HG03060 (cell line): ENCODE measurements around the gene GATB.

Source experiments
- ATAC-seq: cut with Tn5 transposase; IDR thresholded peaks from one replicate; pipeline ENCODE4 v1.9.1; 2021; ENCODE audit warnings: low read depth, moderate number of reproducible peaks; ENCODE audit not compliant: unreplicated experiment

GATB gene

DNA sequence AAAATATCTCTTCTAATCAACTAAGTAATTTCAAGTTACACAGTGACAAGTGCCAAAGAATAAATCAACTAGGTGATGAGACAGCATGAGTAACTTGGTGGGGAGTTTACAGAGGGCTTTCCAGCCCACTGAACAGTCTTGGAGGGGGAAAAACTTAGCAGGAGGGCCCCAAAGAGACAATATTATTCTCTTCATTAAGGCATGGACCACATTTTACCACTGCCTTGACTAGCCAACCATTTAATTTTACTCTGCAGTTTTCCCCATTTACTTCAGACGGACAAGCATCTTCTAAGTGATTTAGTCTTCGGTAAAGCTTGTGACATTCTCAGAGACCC is 25.3 kb upstream of the GATB start:
- no peak for ATAC-seq

DNA sequence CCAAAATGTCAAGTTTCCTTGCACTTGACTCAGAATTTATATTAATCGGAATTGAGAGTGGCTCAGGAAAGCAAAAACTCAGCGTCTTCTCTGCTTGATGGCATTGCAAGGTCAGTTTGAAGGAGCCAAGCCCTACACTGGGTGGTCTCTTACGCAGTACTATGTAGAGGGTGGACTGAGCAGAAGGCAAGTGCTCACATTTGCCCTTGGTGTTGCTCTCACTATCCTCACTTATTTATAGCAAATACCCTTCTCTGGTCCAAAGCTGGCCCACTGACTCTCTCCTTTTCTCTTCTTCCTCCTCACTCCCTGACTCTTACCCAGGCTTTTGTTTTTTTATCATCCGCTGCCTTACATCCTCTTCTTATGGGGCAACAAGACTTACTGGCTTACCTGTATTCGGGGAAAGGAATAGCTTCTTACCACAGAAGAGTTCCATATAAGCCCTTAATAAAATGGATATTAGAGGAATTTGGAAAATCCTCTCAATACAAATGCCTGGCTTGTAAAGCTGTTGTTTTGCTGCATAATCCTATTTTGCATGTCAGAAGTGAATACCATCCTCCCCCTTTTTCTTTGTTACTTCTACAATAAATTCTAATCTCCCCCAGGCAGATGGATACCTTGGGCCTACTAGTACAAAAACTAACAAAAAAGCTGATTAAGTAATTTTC is 24.8 kb upstream of the GATB start:
- ATAC-seq, result no peak

DNA sequence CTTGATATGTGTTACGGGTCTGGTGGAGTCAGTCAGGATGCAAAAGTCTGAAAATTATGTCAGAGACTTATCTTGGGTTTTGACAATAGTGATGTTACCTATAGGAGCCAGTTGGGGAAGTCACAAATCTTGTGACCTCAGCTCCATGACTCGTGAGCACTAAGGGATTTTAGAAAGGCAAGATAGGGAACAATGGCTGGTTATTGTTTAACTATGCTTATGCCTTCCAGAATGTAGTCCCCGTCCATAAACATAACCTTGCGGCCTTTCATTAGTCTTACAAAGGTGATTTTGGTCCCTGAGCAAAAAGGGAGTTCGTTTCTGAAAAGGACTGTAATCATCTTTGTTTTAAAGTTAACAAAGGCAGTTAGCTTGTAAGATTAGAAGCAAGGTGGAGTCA is 23.9 kb upstream of the GATB start:
- no peak for ATAC-seq

DNA sequence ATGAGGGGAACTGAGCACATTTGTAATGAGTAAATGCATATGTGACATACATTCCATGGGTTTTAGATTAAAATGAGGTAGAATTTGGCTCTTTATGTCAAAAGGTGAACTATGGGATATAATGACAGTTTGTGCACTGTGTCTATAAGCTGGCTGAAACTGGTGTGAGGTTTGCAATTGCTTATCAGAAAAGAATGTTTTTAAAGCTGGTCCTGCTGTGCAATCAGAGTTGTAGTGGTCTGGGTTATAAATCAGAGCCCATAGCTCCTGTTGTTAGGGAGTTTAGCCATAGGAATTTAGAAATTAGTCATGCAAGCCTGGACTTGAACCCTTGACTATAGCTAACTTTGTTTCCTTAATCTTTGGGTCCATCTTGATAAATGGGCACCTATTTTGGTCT is 23.1 kb upstream of the GATB start:
- no peak for ATAC-seq

DNA sequence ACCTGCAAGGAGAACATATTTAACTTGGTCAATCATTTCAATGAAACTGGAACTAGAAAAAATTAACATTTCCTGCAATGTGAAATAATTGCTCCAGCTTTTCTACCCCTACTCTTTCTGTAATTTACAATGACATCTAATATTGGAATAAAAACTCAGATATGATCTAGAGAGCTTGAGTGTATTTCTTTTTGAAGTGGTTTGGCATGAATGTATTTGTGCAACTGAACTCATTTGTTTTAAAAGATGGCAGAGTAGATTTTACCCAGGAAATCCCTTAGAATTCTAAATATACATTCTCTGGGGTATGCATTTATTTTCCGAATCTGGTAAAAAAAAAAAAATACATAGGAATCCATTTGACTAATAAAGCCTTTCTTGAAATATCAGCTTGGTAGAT is 21.5 kb upstream of the GATB start:
- ATAC-seq, result no peak

DNA sequence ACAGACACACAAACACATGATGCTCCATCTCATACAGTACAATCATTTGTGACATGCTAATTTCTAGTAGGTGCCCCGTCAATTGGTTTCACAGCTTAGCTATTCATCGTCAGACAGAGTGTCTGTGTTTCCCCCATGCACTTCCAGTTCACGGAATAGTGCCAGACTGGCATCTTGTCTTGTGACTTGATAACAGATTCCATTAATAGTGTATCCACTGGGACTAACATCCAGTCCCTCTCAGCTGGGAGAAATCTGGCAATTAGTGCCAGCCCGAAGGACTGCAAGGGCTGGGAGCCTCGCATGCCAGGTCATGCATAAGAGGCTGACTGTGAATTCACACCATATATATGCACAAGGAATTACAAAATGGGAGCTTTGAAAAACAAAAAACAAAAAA is 20.2 kb upstream of the GATB start:
- no peak for ATAC-seq

DNA sequence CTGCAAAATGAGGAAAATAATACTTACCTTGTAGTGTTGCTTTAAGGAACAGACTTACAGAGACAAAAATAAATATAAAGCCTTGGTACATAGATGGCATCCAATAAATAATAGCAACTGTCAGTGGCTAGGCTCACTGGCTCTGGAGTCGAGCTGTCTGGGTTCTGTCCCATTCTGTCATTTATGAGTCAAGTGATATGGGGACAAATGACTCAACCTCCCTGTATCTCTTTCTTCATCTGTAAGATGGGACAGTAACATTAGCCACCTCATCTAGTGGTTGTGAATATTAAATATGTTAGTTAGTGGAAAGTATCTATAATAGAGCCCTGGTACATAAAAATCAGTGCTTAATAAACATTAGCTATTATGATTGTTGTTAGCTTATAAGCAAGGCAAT is 16.7 kb upstream of the GATB start:
- ATAC-seq, result no peak

DNA sequence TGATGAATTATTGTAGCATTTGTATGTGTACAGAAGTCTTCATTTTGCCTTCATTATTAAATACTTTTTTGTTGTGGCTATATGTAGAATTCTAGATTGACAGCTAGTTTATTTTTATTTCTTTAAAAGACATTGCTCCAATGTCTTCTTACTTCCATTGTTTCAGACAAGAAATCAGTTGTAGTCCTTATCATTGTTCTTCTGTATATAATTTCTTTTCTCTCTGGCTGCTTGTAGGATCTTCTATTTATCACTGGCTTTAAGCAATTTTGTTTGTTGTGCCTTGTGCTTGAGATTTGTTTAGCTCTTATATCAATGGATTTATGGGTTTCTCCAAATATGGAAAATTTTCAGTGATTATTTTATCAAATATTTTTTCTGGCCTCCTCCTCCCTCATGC is 13.5 kb upstream of the GATB start:
- no peak for ATAC-seq

DNA sequence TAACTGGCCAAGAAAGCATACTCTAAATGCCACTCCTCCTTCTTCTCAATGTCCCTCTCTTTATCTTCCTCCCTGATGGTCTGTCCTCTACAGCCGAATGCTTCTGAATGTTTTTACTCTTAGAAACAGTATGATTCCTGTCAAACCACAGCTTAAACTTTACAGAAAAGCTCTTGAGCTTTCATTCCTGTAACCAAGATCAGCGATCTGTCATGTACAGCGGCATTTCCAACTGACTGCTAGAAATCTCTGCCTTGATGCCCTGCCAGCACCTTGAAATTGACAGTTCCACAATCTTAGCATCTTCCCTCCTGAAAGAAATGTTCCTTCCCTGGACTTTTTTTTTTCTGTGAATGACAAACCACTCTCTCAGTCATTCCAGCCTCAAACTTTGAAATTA is 11.5 kb upstream of the GATB start:
- ATAC-seq, result no peak

DNA sequence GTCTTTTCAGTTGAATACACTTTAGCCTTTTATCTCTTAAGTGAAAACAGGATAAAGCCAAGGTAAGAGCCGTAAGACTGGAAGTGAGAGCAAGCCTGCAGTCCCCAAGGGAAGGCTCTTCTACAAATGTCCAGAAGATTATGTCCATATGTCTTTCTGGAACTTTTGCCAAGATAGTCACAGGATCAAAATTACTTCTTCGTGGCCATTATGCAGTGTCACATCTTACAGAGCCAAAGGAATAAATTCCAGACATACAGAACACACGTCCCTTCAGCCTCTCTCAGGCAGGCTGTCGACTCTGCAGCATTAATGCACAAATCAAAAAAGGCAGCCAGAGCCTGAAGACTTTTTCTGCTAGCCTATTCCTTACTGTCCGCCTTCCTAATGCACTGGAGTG is 10.9 kb upstream of the GATB start:
- no peak for ATAC-seq

DNA sequence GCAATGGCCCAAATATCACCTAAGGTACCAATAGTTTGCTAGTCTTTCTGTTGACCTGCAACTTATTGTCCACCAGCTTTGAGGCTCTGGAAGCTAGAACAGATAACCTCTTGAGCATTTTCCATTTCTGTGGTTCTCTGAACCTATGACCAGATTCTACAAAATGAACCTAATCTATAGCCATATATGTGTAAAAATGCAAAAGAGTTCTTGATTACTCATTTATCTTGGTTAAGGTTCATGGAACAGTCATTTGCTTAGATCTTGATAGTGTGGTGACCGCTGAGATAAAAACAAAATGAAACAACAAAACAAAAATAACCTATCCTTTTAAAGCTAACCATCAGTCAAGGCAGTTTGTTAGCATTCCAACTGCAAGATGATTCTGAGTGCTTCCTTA is 9.3 kb upstream of the GATB start:
- ATAC-seq, result no peak

DNA sequence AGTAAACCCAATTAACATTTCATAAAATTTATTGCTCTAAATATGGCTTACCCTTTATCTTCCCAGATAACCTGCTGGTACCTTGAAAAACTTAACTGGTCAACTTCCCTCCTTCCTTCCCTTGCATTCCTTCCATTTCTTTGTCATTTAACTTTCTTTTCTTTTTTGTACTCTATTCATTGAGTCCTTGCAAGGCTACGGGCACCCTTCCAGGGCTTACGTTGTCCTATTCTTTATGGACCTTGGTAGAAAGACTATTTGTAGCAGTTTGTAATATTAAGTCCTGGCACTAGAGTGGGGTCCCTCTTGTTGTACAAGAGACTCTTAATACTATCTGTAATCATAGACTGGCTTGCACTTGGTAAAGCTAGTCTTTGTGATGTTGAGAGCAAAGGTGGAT is 8.0 kb upstream of the GATB start:
- no peak for ATAC-seq

DNA sequence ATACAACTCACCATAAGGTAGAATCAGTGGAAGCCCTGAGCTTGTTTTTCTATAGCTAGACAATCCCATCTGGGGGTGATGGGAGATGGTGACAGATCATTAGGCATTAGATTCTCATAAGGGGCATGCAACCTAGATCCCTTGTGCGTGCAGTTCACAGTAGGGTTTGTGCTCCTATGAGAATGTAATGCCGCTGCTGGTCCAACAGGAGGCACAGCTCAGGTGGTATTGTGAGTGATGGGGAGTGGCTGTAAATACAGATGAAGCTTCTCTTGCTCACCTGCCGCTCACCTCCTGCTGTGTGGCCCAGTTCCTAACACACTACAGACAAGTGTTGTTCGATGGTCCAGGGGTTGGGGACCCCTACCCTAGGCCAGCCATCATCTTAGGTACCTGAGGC is 5.9 kb upstream of the GATB start:
- ATAC-seq, result no peak

DNA sequence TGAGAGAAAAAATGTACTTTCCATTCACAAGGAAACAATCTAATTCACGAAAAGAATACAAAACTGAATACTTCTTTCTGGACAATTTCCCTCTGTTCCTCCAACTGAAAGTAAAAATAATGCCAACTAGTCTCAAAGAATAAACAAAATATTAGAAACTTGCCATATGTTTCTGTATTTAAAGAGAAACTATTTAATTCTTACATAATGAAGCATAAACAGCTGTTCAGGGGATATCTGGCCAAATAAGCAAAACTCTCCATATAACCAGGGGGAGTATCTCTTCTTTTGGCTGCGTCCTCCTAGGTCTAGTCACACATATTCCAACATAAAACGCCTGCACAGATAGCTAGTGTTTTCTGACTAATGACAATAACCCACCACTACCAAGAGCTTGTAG is 805 bp downstream of the GATB start:
- no peak for ATAC-seq

DNA sequence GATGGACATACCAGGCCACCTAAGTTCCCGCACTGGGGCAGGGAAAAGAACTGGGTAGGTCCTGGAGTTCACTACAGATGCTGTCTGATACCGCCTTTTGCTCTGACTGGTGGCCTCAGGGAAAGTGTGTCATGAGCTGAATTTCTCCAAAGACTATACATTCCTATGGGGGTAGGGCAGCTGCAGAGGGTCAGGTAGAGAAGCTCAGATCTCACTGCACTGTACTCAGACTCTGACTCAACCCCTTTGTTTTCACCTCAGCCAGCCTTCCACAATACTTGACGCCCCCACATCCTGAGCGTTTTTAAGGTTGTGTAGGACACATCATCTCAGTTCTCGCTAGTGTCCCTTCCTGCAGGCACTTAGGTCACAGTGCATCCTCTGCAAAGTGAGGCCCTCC is 7.8 kb downstream of the GATB start:
- ATAC-seq, result no peak

DNA sequence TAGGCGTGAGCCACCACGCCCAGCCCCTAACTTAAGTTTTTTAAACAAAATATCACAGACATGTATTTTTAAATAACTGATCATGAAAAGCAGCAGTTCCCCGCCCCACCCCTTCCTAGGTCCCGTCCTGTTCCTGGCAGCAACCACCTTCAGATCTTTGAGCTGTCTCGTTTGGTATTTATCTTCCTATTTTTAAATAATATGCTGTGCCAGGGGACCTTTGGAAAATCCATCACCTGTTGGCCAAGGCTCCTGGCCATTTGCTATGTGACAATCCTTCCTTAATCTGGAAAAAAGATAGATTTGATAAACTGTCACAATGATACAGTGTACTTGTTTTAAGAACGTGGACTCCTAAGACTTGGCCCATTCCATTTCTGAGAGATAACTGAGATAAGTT is 10.7 kb downstream of the GATB start:
- no peak for ATAC-seq

DNA sequence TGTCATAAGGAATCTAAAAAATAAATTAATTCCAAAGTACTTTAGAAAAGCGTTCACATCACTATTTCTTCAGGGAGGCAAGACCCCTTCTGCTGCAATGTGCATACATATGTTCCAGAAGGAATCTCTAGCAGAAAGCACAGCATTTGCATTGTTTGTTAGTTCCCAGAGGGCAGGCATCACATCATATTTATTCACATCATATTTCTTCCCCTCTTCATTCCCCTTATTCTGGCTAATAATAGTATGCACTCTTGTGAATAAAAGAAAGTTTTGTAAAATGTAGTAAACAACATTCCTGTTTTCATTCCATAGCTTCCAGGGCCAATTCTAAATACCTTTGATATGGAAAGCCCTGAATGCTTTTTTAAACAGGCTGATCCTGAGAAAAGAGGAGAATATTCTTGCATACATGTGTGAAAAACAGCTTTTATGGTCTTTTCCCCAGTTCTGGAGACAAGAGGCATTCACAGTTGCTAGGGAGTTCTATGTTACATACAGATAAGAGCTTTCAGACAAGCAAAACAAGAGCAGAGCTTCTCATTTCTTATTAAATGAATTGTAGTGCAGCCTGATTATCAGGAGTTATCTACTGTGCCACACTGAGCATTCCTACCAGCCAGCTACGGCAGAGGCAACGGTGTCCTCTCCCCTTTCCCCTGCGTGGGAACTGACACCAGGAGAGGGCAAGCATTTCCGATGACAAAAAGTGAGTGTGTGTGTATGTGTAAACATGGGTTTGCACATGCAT is 15.2 kb downstream of the GATB start:
- no peak for ATAC-seq

DNA sequence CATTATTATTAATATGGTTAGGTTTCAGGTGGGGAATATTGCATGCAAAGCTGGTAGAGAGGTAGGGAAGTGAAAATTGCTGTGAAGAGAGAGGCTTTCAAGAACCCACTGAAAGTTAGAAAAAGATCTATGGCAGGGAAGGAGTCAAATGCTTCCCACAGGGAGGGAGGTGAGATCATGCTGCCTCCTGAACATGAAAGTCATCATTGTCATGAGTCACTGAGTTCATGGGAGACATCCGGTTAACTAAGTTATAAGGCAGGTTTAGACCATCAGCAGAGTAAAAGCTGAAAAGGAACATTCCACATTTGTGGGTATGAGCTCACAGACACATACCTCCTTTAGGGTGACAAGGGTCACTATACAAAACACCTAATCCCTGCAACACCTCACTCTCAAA is 16.2 kb downstream of the GATB start:
- no peak for ATAC-seq

DNA sequence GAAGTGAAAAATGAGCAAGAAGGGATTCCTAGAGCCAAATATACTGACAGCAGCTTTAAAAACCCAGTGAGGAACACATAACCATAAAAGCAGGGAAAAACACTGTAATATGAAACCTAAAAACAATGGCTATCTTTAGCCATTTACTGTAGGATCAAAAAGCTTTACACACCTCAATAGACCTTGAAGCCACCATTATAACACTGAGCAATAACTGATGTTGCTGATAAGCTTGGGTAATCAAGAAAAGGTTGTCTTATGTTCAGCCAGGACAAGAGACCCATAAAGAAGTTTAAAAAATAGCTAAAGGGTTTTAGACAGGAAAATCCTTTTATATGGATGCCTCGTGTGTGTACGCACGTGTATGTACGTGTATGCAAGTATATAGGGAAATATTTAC is 16.9 kb downstream of the GATB start:
- no peak for ATAC-seq

DNA sequence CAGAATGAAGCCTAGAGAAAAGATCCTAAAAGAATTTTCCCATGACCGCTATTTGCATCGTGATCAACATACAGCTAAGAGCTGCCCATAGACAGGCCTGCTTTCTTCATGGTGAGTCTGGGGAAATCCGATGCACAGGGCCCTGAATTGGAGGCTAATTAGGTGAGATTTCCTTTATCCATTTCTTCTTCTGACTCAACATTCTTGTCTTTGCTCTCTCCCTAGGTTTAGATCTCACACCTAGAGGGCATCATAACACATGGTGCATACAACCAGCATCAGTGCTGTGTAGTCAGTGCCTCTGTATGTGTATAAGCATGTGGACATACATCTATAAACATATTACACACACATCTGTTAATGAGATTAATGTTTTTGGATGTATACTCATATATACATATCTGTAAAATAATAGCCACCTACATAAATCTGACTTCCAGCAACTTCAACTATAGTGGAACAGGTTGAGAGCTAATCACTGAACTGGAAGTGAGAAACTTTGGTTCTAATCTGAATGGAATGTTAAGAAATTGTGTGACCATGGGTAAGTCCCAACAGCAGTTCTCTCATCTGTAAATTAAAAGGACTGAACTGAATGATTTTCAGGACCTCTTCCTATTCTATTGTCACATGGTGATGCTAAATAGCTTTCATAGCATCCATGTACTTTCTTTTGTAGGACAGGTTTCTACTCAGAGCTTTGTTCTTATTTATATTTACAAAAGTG is 17.5 kb downstream of the GATB start:
- no peak for ATAC-seq

DNA sequence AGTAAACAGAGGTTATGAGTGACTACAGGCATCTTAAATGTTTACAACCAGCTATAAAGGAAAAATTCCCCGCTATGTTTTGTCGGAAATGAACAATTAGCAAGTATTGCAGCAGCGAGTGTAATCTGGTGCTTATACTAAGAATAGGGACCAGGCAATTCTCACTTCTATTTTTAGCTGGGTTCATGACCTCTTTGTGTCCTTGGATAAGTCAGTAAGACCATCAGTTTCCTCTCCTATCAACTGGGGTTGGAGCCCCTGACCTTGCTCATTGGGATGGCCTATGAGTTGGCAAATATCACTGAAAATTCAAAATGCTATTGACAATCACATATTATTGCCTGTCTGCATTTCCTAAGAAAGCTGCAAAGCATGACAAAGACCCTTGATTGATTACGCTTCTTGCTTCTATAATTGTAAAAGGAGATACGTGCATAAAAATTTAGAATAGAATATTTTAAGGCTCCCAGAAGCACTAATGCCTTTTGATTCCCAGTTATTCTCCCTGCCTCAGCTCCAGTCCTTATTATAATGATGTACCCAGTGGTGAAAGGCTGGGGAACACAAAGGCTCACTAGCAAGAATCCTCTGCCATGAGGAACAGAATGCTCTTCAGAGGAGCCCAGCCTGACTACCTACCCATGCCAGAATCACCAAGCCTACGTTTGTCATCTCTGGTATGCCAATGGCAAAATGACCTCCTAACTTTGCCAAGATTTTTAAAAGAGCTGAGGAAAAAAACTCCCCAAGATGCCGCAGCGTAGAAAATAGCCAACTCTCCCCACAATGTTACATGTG is 21.9 kb downstream of the GATB start:
- ATAC-seq, result no peak
